ENCODE results near the gene HOXD4. TPM values are rescaled to one million over a fixed set of nuclear protein-coding genes. Genes with fewer than 3 reads are reported as not detected.

The HOXD4 gene
- total RNA-seq, 1 experiment from 2014 or later: not detected

GRCh38 chr2:176177580-176178037 is 26.3 kb downstream of the HOXD4 start:
- Mint-ChIP-seq H3K27ac (no peak overlapping the region), H3K9me3 (no peaks in the 10 kb centered on the region), H3K27me3 (ENCODE audit: low read depth) (peaks cover 100% of the 10 kb centered on the region), H3K4me1 (peaks cover 41% of the 10 kb centered on the region), H3K36me3 (peaks cover 2% of the 10 kb centered on the region; the same call in 1 of the 2 replicates), H3K4me3 (peak overlapping the region; percentile 67)
- DNase-seq (ENCODE audit: low spot score) (no peak), ATAC-seq (peak; percentile 46)
- ChIA-PET CTCF (interaction anchor here (0.6 to 5.5 kb wide), 5 partner anchors 12 to 460 kb away, joined by 3 to 31 read pairs (median 3); no protein-coding TSS in a partner anchor), POLR2A (no interaction called here)
- TF ChIP-seq PRDM15 (CRISPR knock-in tag; IDR thresholded peaks at IDR 0.05) (peak; percentile 71), ZNF396 (CRISPR knock-in tag; IDR thresholded peaks at IDR 0.05; ENCODE audit: borderline replicate concordance) (no peak)

DNA sequence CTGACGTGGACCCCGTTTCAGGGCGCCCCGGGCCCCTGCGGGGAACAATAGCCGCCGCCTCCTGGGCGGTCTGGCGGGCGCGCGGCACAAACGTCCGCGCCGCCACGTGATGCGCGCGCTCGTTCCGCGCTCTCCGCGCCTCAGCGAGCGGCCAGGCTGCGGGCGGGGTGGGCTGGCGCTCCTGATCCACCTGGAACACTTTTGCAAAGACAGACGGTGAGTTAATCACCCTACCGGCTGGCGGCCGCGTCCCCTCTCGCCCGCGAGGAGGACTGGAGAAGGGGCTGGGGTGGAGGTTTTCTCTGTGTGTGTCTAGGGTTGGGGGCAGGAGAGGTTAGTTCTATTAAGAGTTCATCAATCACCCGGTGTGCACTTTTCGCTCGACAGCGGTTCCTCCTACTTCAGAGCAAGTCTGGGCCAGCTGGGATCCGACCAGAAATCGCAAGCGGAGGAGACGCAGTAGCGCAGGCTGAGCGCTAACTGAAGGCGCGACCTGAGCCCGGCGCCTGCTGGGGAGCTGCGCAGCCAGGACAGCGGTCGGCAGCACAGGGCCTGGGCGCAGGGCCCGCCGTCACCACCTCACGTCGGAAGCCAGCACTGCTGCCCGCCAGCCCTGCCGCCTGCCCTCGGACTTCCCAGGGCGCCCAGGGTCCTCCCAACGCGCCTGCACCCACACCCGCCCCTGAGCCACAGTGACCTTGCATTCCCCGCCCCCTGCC is 26.8 kb downstream of the HOXD4 start:
- H3K27ac Mint-ChIP-seq: no peak overlapping the region
- ChIA-PET POLR2A (no interaction called here), CTCF (interaction anchor here (1.0 to 5.5 kb wide), 7 partner anchors 9 to 460 kb away, joined by 3 to 31 read pairs (median 4); no protein-coding TSS in a partner anchor)
- no peaks in the 10 kb centered on the region for H3K36me3 Mint-ChIP-seq
- ATAC-seq: peak; percentile 60
- peak overlapping the region; percentile 67 for H3K4me3 Mint-ChIP-seq
- DNase-seq (ENCODE audit: low spot score): no peak
- H3K4me1 Mint-ChIP-seq: peaks cover 39% of the 10 kb centered on the region
- TF ChIP-seq E2F1 (CRISPR knock-in tag; IDR thresholded peaks at IDR 0.05): no peak
- TF ChIP-seq MAX (CRISPR knock-in tag; IDR thresholded peaks at IDR 0.05): peak; percentile 49; the same call in 1 of the 2 replicates
- TF ChIP-seq NR3C1 (CRISPR knock-in tag; conservative IDR thresholded peaks at IDR 0.05; ENCODE audit: low read depth): no peak
- TF ChIP-seq, protein P1, sequence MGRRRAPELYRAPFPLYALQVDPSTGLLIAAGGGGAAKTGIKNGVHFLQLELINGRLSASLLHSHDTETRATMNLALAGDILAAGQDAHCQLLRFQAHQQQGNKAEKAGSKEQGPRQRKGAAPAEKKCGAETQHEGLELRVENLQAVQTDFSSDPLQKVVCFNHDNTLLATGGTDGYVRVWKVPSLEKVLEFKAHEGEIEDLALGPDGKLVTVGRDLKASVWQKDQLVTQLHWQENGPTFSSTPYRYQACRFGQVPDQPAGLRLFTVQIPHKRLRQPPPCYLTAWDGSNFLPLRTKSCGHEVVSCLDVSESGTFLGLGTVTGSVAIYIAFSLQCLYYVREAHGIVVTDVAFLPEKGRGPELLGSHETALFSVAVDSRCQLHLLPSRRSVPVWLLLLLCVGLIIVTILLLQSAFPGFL (CRISPR knock-in tag; IDR thresholded peaks at IDR 0.05; ENCODE audit: borderline replicate concordance): no peak
- TF ChIP-seq, protein P2, sequence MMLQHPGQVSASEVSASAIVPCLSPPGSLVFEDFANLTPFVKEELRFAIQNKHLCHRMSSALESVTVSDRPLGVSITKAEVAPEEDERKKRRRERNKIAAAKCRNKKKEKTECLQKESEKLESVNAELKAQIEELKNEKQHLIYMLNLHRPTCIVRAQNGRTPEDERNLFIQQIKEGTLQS (CRISPR knock-in tag; conservative IDR thresholded peaks at IDR 0.05): no peak
- 0 out of 2 replicates have a peak, but pooled peaks have one; percentile 13 for TF ChIP-seq ZNF219 (CRISPR knock-in tag; IDR thresholded peaks at IDR 0.05; ENCODE audit: borderline replicate concordance)
- TF ChIP-seq, protein P3, sequence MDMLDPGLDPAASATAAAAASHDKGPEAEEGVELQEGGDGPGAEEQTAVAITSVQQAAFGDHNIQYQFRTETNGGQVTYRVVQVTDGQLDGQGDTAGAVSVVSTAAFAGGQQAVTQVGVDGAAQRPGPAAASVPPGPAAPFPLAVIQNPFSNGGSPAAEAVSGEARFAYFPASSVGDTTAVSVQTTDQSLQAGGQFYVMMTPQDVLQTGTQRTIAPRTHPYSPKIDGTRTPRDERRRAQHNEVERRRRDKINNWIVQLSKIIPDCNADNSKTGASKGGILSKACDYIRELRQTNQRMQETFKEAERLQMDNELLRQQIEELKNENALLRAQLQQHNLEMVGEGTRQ (CRISPR knock-in tag; IDR thresholded peaks at IDR 0.05): peak; percentile 82
- TF ChIP-seq CTCF (IDR thresholded peaks at IDR 0.05): no peak
- peak; percentile 22; the same call in 1 of the 2 replicates for TF ChIP-seq ZNF423 (CRISPR knock-in tag; IDR thresholded peaks at IDR 0.05)
- no peak for TF ChIP-seq GTF2I (CRISPR knock-in tag; conservative IDR thresholded peaks at IDR 0.05)
- peak; percentile 64 for TF ChIP-seq USF1 (CRISPR knock-in tag; IDR thresholded peaks at IDR 0.05)
- no peaks in the 10 kb centered on the region for H3K9me3 Mint-ChIP-seq
- peaks cover 100% of the 10 kb centered on the region for H3K27me3 Mint-ChIP-seq (ENCODE audit: low read depth)
